Measurements from ENCODE around the gene CPSF3.

CPSF3 gene

GRCh38 chr2:9416962-9417316 lies 6.5 kb upstream of the CPSF3 start:
- in situ Hi-C loops (cut with HindIII; ENCODE audit: low sequenced_read_pairs), result no loop called here

GRCh38 chr2:9417725-9418124 lies 5.7 kb upstream of the CPSF3 start:
- in situ Hi-C loops (cut with HindIII; ENCODE audit: low sequenced_read_pairs), result no loop called here

GRCh38 chr2:9418746-9419145 lies 4.7 kb upstream of the CPSF3 start:
- in situ Hi-C loops (cut with HindIII; ENCODE audit: low sequenced_read_pairs), result no loop called here

- in situ Hi-C loops (cut with HindIII; ENCODE audit: low sequenced_read_pairs), result no loop called here
Observed at GRCh38 chr2:9419541-9419940, 3.9 kb upstream of the CPSF3 start.

- in situ Hi-C loops (cut with HindIII; ENCODE audit: low sequenced_read_pairs), result no loop called here
Observed at GRCh38 chr2:9420495-9420894, 3.0 kb upstream of the CPSF3 start.

GRCh38 chr2:9422321-9423099 lies 944 bp upstream of the CPSF3 start:
- in situ Hi-C loops (cut with HindIII; ENCODE audit: low sequenced_read_pairs), result no loop called here

GRCh38 chr2:9423922-9424272 lies 443 bp downstream of the CPSF3 start:
- in situ Hi-C loops (cut with HindIII; ENCODE audit: low sequenced_read_pairs), result no loop called here

GRCh38 chr2:9424447-9425164 lies 1.2 kb downstream of the CPSF3 start:
- in situ Hi-C loops (cut with HindIII; ENCODE audit: low sequenced_read_pairs), result no loop called here

GRCh38 chr2:9428965-9429577 lies 5.6 kb downstream of the CPSF3 start:
- in situ Hi-C loops (cut with HindIII; ENCODE audit: low sequenced_read_pairs), result no loop called here

- in situ Hi-C loops (cut with HindIII; ENCODE audit: low sequenced_read_pairs), result no loop called here
Observed at GRCh38 chr2:9430316-9431293, 7.2 kb downstream of the CPSF3 start.

- in situ Hi-C loops (cut with HindIII; ENCODE audit: low sequenced_read_pairs), result no loop called here
Observed at GRCh38 chr2:9434489-9434888, 11.0 kb downstream of the CPSF3 start.

GRCh38 chr2:9439536-9439935 lies 16.1 kb downstream of the CPSF3 start:
- in situ Hi-C loops (cut with HindIII; ENCODE audit: low sequenced_read_pairs), result no loop called here

- in situ Hi-C loops (cut with HindIII; ENCODE audit: low sequenced_read_pairs), result no loop called here
Observed at GRCh38 chr2:9440058-9440727, 16.7 kb downstream of the CPSF3 start.

- in situ Hi-C loops (cut with HindIII; ENCODE audit: low sequenced_read_pairs), result no loop called here
Observed at GRCh38 chr2:9441556-9441955, 18.1 kb downstream of the CPSF3 start.

- in situ Hi-C loops (cut with HindIII; ENCODE audit: low sequenced_read_pairs), result no loop called here
Observed at GRCh38 chr2:9443526-9443925, 20.1 kb downstream of the CPSF3 start.

GRCh38 chr2:9445089-9445488 lies 21.6 kb downstream of the CPSF3 start:
- in situ Hi-C loops (cut with HindIII; ENCODE audit: low sequenced_read_pairs), result no loop called here

- in situ Hi-C loops (cut with HindIII; ENCODE audit: low sequenced_read_pairs), result no loop called here
Observed at GRCh38 chr2:9451231-9451630, 27.8 kb downstream of the CPSF3 start.

GRCh38 chr2:9460441-9461017 lies 37.1 kb downstream of the CPSF3 start:
- in situ Hi-C loops (cut with HindIII; ENCODE audit: low sequenced_read_pairs), result no loop called here

GRCh38 chr2:9461079-9461478 lies 37.6 kb downstream of the CPSF3 start:
- in situ Hi-C loops (cut with HindIII; ENCODE audit: low sequenced_read_pairs), result no loop called here

- in situ Hi-C loops (cut with HindIII; ENCODE audit: low sequenced_read_pairs), result no loop called here
Observed at GRCh38 chr2:9462313-9462712, 38.9 kb downstream of the CPSF3 start.

All from DLD1 (cell line).